Brain pericyte (primary cell): Measurements from ENCODE around the gene EHMT1.
"Not testable (repeated sequence)": the region's sequence is repeated elsewhere in the genome, so short reads cannot be mapped to it uniquely, and the experiment has no call there.

Source experiments
- DNase-seq: peaks from one replicate; pipeline ENCODE4 v3.0.0-alpha.2; 2012; ENCODE audit warnings: low read depth, low spot score

EHMT1 gene

DNA sequence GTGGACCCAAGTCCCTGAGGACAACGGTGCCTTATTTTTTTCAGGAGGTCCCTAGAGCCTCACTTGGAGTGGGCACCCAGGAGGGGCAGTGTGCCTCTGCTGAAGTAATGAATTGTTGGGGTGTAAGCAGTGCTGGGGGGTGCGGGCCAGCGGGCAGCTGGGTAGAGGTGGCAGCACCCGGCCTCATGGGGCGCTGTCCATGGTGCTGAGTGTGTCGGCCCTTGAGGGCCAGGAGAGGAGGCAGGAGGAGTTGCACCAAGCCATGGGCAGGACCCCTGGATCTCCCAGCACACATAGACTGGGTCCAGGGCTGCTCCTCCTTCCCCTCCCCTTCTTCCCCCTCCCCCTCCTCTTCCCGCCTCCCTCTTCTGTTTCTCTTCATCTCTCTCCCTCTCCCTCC lies 265.7 kb downstream of the EHMT1 start:
- not testable (repeated sequence) for DNase-seq

DNA sequence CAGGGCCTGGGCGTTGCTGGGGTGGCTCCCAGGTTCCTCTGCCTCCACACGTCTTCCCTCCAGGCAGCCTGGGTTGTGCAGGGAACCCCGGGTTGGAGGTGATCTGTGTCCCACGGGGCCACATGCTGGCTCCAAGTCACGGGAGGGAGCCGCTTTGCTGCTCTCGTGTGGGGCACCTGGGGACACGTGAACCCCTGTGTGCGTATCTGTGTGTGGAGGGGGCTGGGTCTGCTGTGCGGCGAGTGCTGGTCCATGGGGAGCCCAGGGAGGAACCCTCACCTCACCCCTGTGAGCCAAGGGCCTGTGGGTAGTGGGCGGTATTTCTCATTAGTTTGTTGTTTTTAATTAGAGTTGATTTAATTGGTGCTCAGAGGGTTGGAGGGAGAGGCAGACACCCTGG lies 266.3 kb downstream of the EHMT1 start:
- DNase-seq: not testable (repeated sequence)
